ENCODE results near the gene MYT1. TPM values are rescaled to one million over a fixed set of nuclear protein-coding genes. Genes with fewer than 3 reads are reported as not detected.
A peak's percentile ranks its signal among the peaks of the same experiment; 100 is the strongest.

Gene MYT1
- total RNA-seq, 1 experiment from 2014 or later: 2.0 TPM

GRCh38 chr20:64223526-64224067 lies 59.3 kb downstream of the MYT1 start:
- Mint-ChIP-seq H3K27ac (peak overlapping the region; percentile 79; the same call in 1 of the 2 replicates), H3K9me3 (no peaks in the 10 kb centered on the region), H3K4me3 (peak overlapping the region; percentile 34; the same call in 1 of the 2 replicates), H3K27me3 (ENCODE audit: low read depth) (no peaks in the 10 kb centered on the region), H3K4me1 (peaks cover 20% of the 10 kb centered on the region), H3K36me3 (no peaks in the 10 kb centered on the region)
- CTCF ChIA-PET: interaction anchor here (0.6 to 3.6 kb wide), 32 partner anchors 9 to 141 kb away, joined by 3 to 29 read pairs (median 5); partner anchors contain the start of genes LKAAEAR1 and PCMTD2
- DNase-seq (ENCODE audit: low spot score) (peak; percentile 89), ATAC-seq (peak; percentile 98)
- no peak for TF ChIP-seq OVOL2 (CRISPR knock-in tag; IDR thresholded peaks at IDR 0.05; ENCODE audit: borderline replicate concordance)
- no peak for TF ChIP-seq NR2C2 (CRISPR knock-in tag; IDR thresholded peaks at IDR 0.05)
- no peak for TF ChIP-seq NR1H2 (CRISPR knock-in tag; IDR thresholded peaks at IDR 0.05)
- TF ChIP-seq NFE2L1 (CRISPR knock-in tag; IDR thresholded peaks at IDR 0.05): no peak
- peak; percentile 97 for TF ChIP-seq ZNF281 (CRISPR knock-in tag; IDR thresholded peaks at IDR 0.05)
- peak; percentile 37 for TF ChIP-seq CTCF (IDR thresholded peaks at IDR 0.05)
- TF ChIP-seq ZNF121 (CRISPR knock-in tag; IDR thresholded peaks at IDR 0.05): peak; percentile 60; the same call in 1 of the 2 replicates
- 0 out of 2 replicates have a peak, but pooled peaks have one; percentile 23 for TF ChIP-seq ZNF423 (CRISPR knock-in tag; IDR thresholded peaks at IDR 0.05)
- TF ChIP-seq PREB (CRISPR knock-in tag; IDR thresholded peaks at IDR 0.05; ENCODE audit: borderline replicate concordance): no peak
- no peak for TF ChIP-seq ZBTB21 (CRISPR knock-in tag; IDR thresholded peaks at IDR 0.05; ENCODE audit: borderline replicate concordance)
- no peak for TF ChIP-seq E2F5 (CRISPR knock-in tag; IDR thresholded peaks at IDR 0.05)
- no peak for TF ChIP-seq ESRRA (CRISPR knock-in tag; IDR thresholded peaks at IDR 0.05; ENCODE audit: borderline replicate concordance)
- no peak for TF ChIP-seq EMX1 (CRISPR knock-in tag; IDR thresholded peaks at IDR 0.05)
- POLR2A ChIA-PET: interaction anchor here (0.5 kb wide), 1 partner anchor 32 kb away, joined by 4 read pairs; no protein-coding TSS in a partner anchor

- ATAC-seq: no peak
- no peaks in the 10 kb centered on the region for H3K36me3 Mint-ChIP-seq
- H3K27ac Mint-ChIP-seq: peak overlapping the region; percentile 53; the same call in 1 of the 2 replicates
- H3K9me3 Mint-ChIP-seq: no peaks in the 10 kb centered on the region
- H3K4me1 Mint-ChIP-seq: peaks cover 22% of the 10 kb centered on the region
- H3K27me3 Mint-ChIP-seq (ENCODE audit: low read depth): no peaks in the 10 kb centered on the region
- H3K4me3 Mint-ChIP-seq: no peak overlapping the region
- ChIA-PET CTCF (interaction anchor here (1.5 to 3.6 kb wide), 9 partner anchors 13 to 122 kb away, joined by 3 to 29 read pairs (median 8); no protein-coding TSS in a partner anchor), POLR2A (no interaction called here)
- DNase-seq (ENCODE audit: low spot score): no peak
- TF ChIP-seq SMAD3 (CRISPR knock-in tag; IDR thresholded peaks at IDR 0.05; ENCODE audit: borderline replicate concordance) (no peak), RORB (CRISPR knock-in tag; IDR thresholded peaks at IDR 0.05) (no peak)
Observed at GRCh38 chr20:64224351-64225170, 60.3 kb downstream of the MYT1 start.
